T-cell (primary cell): ENCODE measurements around the gene ZNF738. TPM values are rescaled to one million over a fixed set of nuclear protein-coding genes. Genes with fewer than 3 reads are reported as not detected.

ENCODE experiments used
- ATAC-seq, 4 experiments: fragments of 200-7000 bp in 3 of 4; fragments of 150-1000 bp in 1 of 4; cut with Tn5 transposase; replicated peaks in 1 of 4; 1 replicate in 3 of 4; 2 replicates in 1 of 4; pipeline ENCODE4 v1.10.0; 2021; ENCODE audit warnings: moderate library complexity in 3 of 4, mild to moderate bottlenecking in 2 of 4, moderate number of reproducible peaks in 1 of 4
- CTCF ChIA-PET, 2 donors: fragments of 300-600 bp; sonication (Branson Sonifier 250); formaldehyde crosslinking; loops; one replicate each; lab custom pipeline; 2022; ENCODE audit warnings: antibody characterized with exemption in 2 of 2; lab: Charles Lee
- POLR2A ChIA-PET, 2 donors: fragments of 300-600 bp; sonication (Branson Sonifier 250); formaldehyde crosslinking; loops; one replicate each; lab custom pipeline; 2022; ENCODE audit warnings: antibody characterized with exemption in 2 of 2; lab: Charles Lee
- DNase-seq, 35 experiments: peaks; one replicate each; pipeline versions ENCODE4 v3.0.0 to v3.0.0-alpha.2; 2013 to 2023
- H3K27ac ChIP-seq: one replicate; pipeline ENCODE4 v1.5.1; 2013; ENCODE audit warnings: low read length
- H3K27me3 ChIP-seq, 2 experiments: replicated peaks in 1 of 2; 1 replicate in 1 of 2; 2 replicates in 1 of 2; pipeline versions ENCODE4 v1.6.1 to v1.7.0; 2013; ENCODE audit warnings: low read length in 1 of 2, mixed read lengths in 1 of 2; ENCODE audit not compliant: control insufficient read depth in 2 of 2, insufficient read depth in 2 of 2; ENCODE audit errors: extremely low read depth in 1 of 2
- H3K36me3 ChIP-seq, 2 donors: 1 replicate in 1 of 2; 2 replicates in 1 of 2; pipeline versions ENCODE4 v1.6.1 to v1.7.0; 2013; ENCODE audit warnings: low read length in 1 of 2; ENCODE audit not compliant: control insufficient read depth in 2 of 2, insufficient read depth in 1 of 2; ENCODE audit errors: extremely low read depth in 1 of 2
- H3K4me1 ChIP-seq, 2 experiments: 1 replicate in 1 of 2; 2 replicates in 1 of 2; pipeline versions ENCODE4 v1.6.1 to v1.7.0; 2013; ENCODE audit warnings: low read length in 2 of 2, mixed read lengths in 1 of 2; ENCODE audit not compliant: insufficient read depth in 2 of 2, control insufficient read depth in 1 of 2; ENCODE audit errors: extremely low read depth in 1 of 2
- H3K4me3 ChIP-seq, 2 donors: 1 replicate in 1 of 2; 2 replicates in 1 of 2; pipeline versions ENCODE4 v1.5.1 to v1.7.0; 2013; ENCODE audit warnings: mild to moderate bottlenecking in 2 of 2, low read length in 1 of 2, moderate library complexity in 1 of 2; ENCODE audit not compliant: control insufficient read depth in 1 of 2; ENCODE audit errors: extremely low read depth in 1 of 2
- H3K9me3 ChIP-seq: 2 replicates; pipeline ENCODE4 v1.7.0; 2013
- H3K27ac Mint-ChIP-seq, 2 donors: one replicate each; pipeline ENCODE4 v1.8.0; 2020 to 2021; ENCODE audit warnings: mild to moderate bottlenecking in 2 of 2, mixed read lengths in 2 of 2
- H3K27me3 Mint-ChIP-seq, 2 donors: one replicate each; pipeline ENCODE4 v1.8.0; 2021 to 2022; ENCODE audit warnings: mixed read lengths in 2 of 2
- H3K36me3 Mint-ChIP-seq: one replicate; pipeline ENCODE4 v1.8.0; 2021; ENCODE audit warnings: mixed read lengths
- H3K4me1 Mint-ChIP-seq, 3 donors: one replicate each; pipeline ENCODE4 v1.8.0; 2020 to 2022; ENCODE audit warnings: mixed read lengths in 3 of 3, mild to moderate bottlenecking in 1 of 3
- H3K4me3 Mint-ChIP-seq, 3 donors: one replicate each; pipeline ENCODE4 v1.8.0; 2020 to 2022; ENCODE audit warnings: mild to moderate bottlenecking in 3 of 3, mixed read lengths in 3 of 3, moderate library complexity in 3 of 3
- H3K9me3 Mint-ChIP-seq, 3 donors: one replicate each; pipeline ENCODE4 v1.8.0; 2020 to 2022; ENCODE audit warnings: mixed read lengths in 3 of 3
- WGBS: methylation state at CpG from one replicate; pipeline ENCODE4 v1.1.5; 2013; ENCODE audit warnings: missing lambda C conversion rate; ENCODE audit not compliant: insufficient coverage; 5-methylcytosine and 5-hydroxymethylcytosine counted together
- total RNA-seq, 35 experiments: library from RNA in 6 of 35; stranded (reverse) in 6 of 35; fragments of 120-200 nt in 1 of 35; gene quantifications; one replicate each; pipeline versions ENCODE4 v1.2.1 to v1.2.4 and lab custom pipeline; 2013 to 2026

Gene ZNF738
- total RNA-seq, 5 donors from 2014 or later (not counting 1 experiment from before 2014, with no cell fraction given), result 4.4 to 10.4 (median 8.2) TPM

- Histone ChIP-seq H3K4me1 (peaks cover 5 to 32% of the 10 kb centered on the region in 2 experiments), H3K27ac (no peak overlapping the region), H3K27me3 (no peaks in the 10 kb centered on the region), H3K9me3 (no peaks in the 10 kb centered on the region), H3K36me3 (peaks cover 4 to 9% of the 10 kb centered on the region in 2 donors), H3K4me3 (no peak overlapping the region)
- 100% methylated on average over 8 of the region's 8 CpGs for WGBS
- peaks cover 67% of the 10 kb centered on the region for H3K36me3 Mint-ChIP-seq
- peaks cover 74 to 91% (median 85%) of the 10 kb centered on the region in 3 donors for H3K4me1 Mint-ChIP-seq
- H3K4me3 Mint-ChIP-seq, result peak overlapping the region in 1 of 3 donors; percentile 14
- ChIA-PET CTCF (no interaction called here), POLR2A (no interaction called here)
- ATAC-seq (no peak), DNase-seq (no peak)
- no peaks in the 10 kb centered on the region for H3K27me3 Mint-ChIP-seq
- peaks cover 0 to 17% (median 6%) of the 10 kb centered on the region in 3 donors for H3K9me3 Mint-ChIP-seq
- no peak overlapping the region for H3K27ac Mint-ChIP-seq
These were observed 36.3 kb upstream of the ZNF738 start for GRCh38 chr19:21322528-21322927.

GRCh38 chr19:21323000-21323399 is 35.8 kb upstream of the ZNF738 start:
- Mint-ChIP-seq H3K27me3 (no peaks in the 10 kb centered on the region), H3K4me3 (peak overlapping the region in 1 of 3 donors; percentile 14), H3K36me3 (peaks cover 67% of the 10 kb centered on the region), H3K4me1 (peaks cover 74 to 91% (median 85%) of the 10 kb centered on the region in 3 donors), H3K27ac (no peak overlapping the region), H3K9me3 (peaks cover 0 to 17% (median 6%) of the 10 kb centered on the region in 3 donors)
- DNase-seq, result no peak
- ATAC-seq, result no peak
- Histone ChIP-seq H3K36me3 (peaks cover 4 to 9% of the 10 kb centered on the region in 2 donors), H3K9me3 (no peaks in the 10 kb centered on the region), H3K27ac (no peak overlapping the region), H3K27me3 (no peaks in the 10 kb centered on the region), H3K4me3 (no peak overlapping the region), H3K4me1 (peaks cover 9 to 36% of the 10 kb centered on the region in 2 experiments)
- no CpG with 5 or more reads among the region's 2 CpGs for WGBS
- ChIA-PET POLR2A (no interaction called here), CTCF (no interaction called here)

- CTCF ChIA-PET, result no interaction called here
- no peaks in the 10 kb centered on the region for H3K9me3 ChIP-seq
- DNase-seq, result no peak
- H3K36me3 Mint-ChIP-seq, result peaks cover 52% of the 10 kb centered on the region
- no CpG with 5 or more reads among the region's 2 CpGs for WGBS
- peaks cover 15 to 39% of the 10 kb centered on the region in 2 experiments for H3K4me1 ChIP-seq
- POLR2A ChIA-PET, result no interaction called here
- ATAC-seq, result no peak
- H3K4me3 Mint-ChIP-seq, result peak overlapping the region; percentile 22 to 98 (median 60)
- H3K4me1 Mint-ChIP-seq, result peaks cover 71 to 79% (median 72%) of the 10 kb centered on the region in 3 donors
- H3K27ac ChIP-seq, result no peak overlapping the region
- H3K4me3 ChIP-seq, result no peak overlapping the region
- H3K36me3 ChIP-seq, result peaks cover 4 to 7% of the 10 kb centered on the region in 2 donors
- H3K27me3 Mint-ChIP-seq, result no peaks in the 10 kb centered on the region
- peaks cover 0 to 17% (median 6%) of the 10 kb centered on the region in 3 donors for H3K9me3 Mint-ChIP-seq
- peak overlapping the region in 1 of 2 donors; percentile 22 for H3K27ac Mint-ChIP-seq
- H3K27me3 ChIP-seq, result no peaks in the 10 kb centered on the region
These were observed 32.6 kb upstream of the ZNF738 start for GRCh38 chr19:21326169-21326568.

- no peaks in the 10 kb centered on the region for H3K27me3 Mint-ChIP-seq
- H3K4me1 ChIP-seq, result peaks cover 13 to 26% of the 10 kb centered on the region in 2 experiments
- peaks cover 49 to 57% (median 50%) of the 10 kb centered on the region in 3 donors for H3K4me1 Mint-ChIP-seq
These were observed 30.4 kb upstream of the ZNF738 start for GRCh38 chr19:21328406-21328805.

GRCh38 chr19:21328885-21329605 is 29.8 kb upstream of the ZNF738 start, which contains the start of gene ZNF708:
Gene ZNF708, minus strand, starts transcription at chr19:21329410. Its CDS starts 198 bp downstream, at chr19:21329212.
- Histone ChIP-seq H3K9me3 (no peaks in the 10 kb centered on the region), H3K4me1 (peaks cover 11 to 21% of the 10 kb centered on the region in 2 experiments), H3K4me3 (peak within 1 kb of the TSS; percentile 73 to 98), H3K36me3 (peaks cover 4 to 7% of the 10 kb centered on the region in 2 donors), H3K27me3 (no peaks in the 10 kb centered on the region), H3K27ac (peak within 1 kb of the TSS; percentile 97)
- peaks cover 30% of the 10 kb centered on the region for H3K36me3 Mint-ChIP-seq
- ChIA-PET POLR2A (interaction anchor here (0.5 to 2.0 kb wide), 8 partner anchors 30 to 406 kb away, joined by 3 to 14 read pairs (median 4); partner anchors contain the start of genes ZNF493 (in 2 of the 2), ZNF431 (in 1 of the 2), ZNF738 (in 1 of the 2) and ZNF85 (in 1 of the 2)), CTCF (interaction anchor here in 1 of 2 donors (1.1 to 1.5 kb wide), 3 partner anchors 30 to 187 kb away, joined by 3 to 6 read pairs (median 6); partner anchors contain the start of genes ZNF431 and ZNF738)
- peak within 1 kb of the TSS; percentile 98 to 99 (median 99) for H3K4me3 Mint-ChIP-seq
- H3K27me3 Mint-ChIP-seq, result no peaks in the 10 kb centered on the region
- 0% methylated on average over 28 of the region's 32 CpGs for WGBS
- peak within 1 kb of the TSS; percentile 99 to 100 for H3K27ac Mint-ChIP-seq
- peaks cover 43 to 51% (median 44%) of the 10 kb centered on the region in 3 donors for H3K4me1 Mint-ChIP-seq
- H3K9me3 Mint-ChIP-seq, result peaks cover 0 to 13% (median 6%) of the 10 kb centered on the region in 3 donors
- ATAC-seq (peak; percentile 93 to 98 (median 97)), DNase-seq (peak; percentile 50 to 81 (median 62))

More at GRCh38 chr19:21328406-21328805, 30.4 kb upstream of the ZNF738 start:
- Histone ChIP-seq H3K36me3 (peaks cover 4 to 7% of the 10 kb centered on the region in 2 donors), H3K9me3 (no peaks in the 10 kb centered on the region), H3K27ac (peak overlapping the region; percentile 97), H3K27me3 (no peaks in the 10 kb centered on the region), H3K4me3 (peak overlapping the region; percentile 73 to 98)
- Mint-ChIP-seq H3K4me3 (peak overlapping the region; percentile 98 to 99 (median 99)), H3K27ac (peak overlapping the region; percentile 99 to 100), H3K9me3 (peaks cover 0 to 13% (median 6%) of the 10 kb centered on the region in 3 donors), H3K36me3 (peaks cover 32% of the 10 kb centered on the region)
- ATAC-seq, result peak in 2 of 4 experiments; percentile 13 to 39
- peak in 2 of 35 experiments; percentile 3 to 29 for DNase-seq
- ChIA-PET CTCF (interaction anchor here in 1 of 2 donors (1.1 to 1.5 kb wide), 3 partner anchors 31 to 186 kb away, joined by 3 to 6 read pairs (median 6); partner anchors contain the start of genes ZNF431 and ZNF738), POLR2A (interaction anchor here in 1 of 2 donors (0.7 to 2.0 kb wide), 4 partner anchors 16 to 405 kb away, joined by 3 to 14 read pairs (median 4); partner anchors contain the start of genes ZNF493 and ZNF85)
- WGBS, result no CpG with 5 or more reads among the region's 6 CpGs

GRCh38 chr19:21335721-21336120 is 23.1 kb upstream of the ZNF738 start:
- ChIA-PET CTCF (no interaction called here), POLR2A (no interaction called here)
- Histone ChIP-seq H3K9me3 (peaks cover 4% of the 10 kb centered on the region), H3K27ac (no peak overlapping the region), H3K4me3 (no peak overlapping the region), H3K4me1 (no peaks in the 10 kb centered on the region), H3K27me3 (no peaks in the 10 kb centered on the region), H3K36me3 (no peaks in the 10 kb centered on the region)
- no peak overlapping the region for H3K27ac Mint-ChIP-seq
- H3K4me3 Mint-ChIP-seq, result no peak overlapping the region
- no peaks in the 10 kb centered on the region for H3K4me1 Mint-ChIP-seq
- peaks cover 7% of the 10 kb centered on the region for H3K36me3 Mint-ChIP-seq
- no peak for DNase-seq
- peaks cover 4 to 32% (median 25%) of the 10 kb centered on the region in 3 donors for H3K9me3 Mint-ChIP-seq
- no peak for ATAC-seq
- H3K27me3 Mint-ChIP-seq, result peaks cover 0 to 4% of the 10 kb centered on the region in 2 donors
- no CpG with 5 or more reads among the region's 2 CpGs for WGBS
